ENCODE data around the gene HS6ST2. TPM values are rescaled to one million over a fixed set of nuclear protein-coding genes. Genes with fewer than 3 reads are reported as not detected.
"Not testable (repeated sequence)": the region's sequence is repeated elsewhere in the genome, so short reads cannot be mapped to it uniquely, and the experiment has no call there.

HS6ST2 gene
- total and polyA plus RNA-seq, 4 donors: under 0.01 to 1.4 (median 0.01) TPM; not detected in 1

DNA sequence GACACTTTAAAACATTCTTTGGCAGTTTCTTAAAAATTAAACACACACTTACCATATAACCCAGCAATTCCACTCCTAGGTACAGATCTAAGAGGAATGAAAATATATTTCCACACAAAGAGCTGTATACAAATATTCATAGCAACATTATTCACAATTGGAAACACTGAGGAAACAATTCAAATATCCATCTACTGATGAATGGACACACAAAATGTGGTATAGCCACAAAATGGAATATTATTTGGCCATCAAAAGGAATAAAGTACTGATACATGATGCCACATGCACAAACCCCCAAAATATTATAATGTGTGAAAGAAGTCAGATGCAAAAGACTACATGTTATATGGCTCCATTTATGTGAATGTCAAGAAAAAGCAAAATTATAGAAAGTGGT is 70.9 kb downstream of the HS6ST2 start:
- Histone ChIP-seq H3K27ac (ENCODE audit: low read depth in 1 of 2, low read length in 2 of 2) (no peak overlapping the region), H3K36me3 (ENCODE audit: control insufficient read depth in 4 of 4, insufficient read depth in 3 of 4, low read depth in 1 of 4, low read length in 3 of 4) (no peaks in the 10 kb centered on the region), H3K9ac (ENCODE audit: low read depth in 1 of 2, low read length in 2 of 2) (no peak overlapping the region), H3K27me3 (ENCODE audit: control insufficient read depth in 4 of 4, insufficient read depth in 4 of 4, low read length in 3 of 4) (no peaks in the 10 kb centered on the region), H3K4me1 (ENCODE audit: control insufficient read depth in 4 of 4, insufficient read depth in 4 of 4, low read length in 3 of 4) (no peaks in the 10 kb centered on the region), H3K9me3 (ENCODE audit: control insufficient read depth in 4 of 4, low read length in 3 of 4) (peaks cover 0 to 5% (median 0%) of the 10 kb centered on the region in 4 donors), H3K4me3 (ENCODE audit: low read depth in 1 of 3, low read length in 3 of 3) (no peak overlapping the region)
- DNase-seq (ENCODE audit: low spot score): no peak
- TF ChIP-seq JUND (IDR thresholded peaks at IDR 0.05): no peak
- TF ChIP-seq TAF1 (conservative IDR thresholded peaks at IDR 0.05): no peak
- TF ChIP-seq SP1 (IDR thresholded peaks at IDR 0.05): no peak
- TF ChIP-seq, protein P1, sequence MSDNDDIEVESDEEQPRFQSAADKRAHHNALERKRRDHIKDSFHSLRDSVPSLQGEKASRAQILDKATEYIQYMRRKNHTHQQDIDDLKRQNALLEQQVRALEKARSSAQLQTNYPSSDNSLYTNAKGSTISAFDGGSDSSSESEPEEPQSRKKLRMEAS (IDR thresholded peaks at IDR 0.05): no peak
- TF ChIP-seq, protein P2, sequence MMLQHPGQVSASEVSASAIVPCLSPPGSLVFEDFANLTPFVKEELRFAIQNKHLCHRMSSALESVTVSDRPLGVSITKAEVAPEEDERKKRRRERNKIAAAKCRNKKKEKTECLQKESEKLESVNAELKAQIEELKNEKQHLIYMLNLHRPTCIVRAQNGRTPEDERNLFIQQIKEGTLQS (IDR thresholded peaks at IDR 0.05): no peak
- TF ChIP-seq, protein P3, sequence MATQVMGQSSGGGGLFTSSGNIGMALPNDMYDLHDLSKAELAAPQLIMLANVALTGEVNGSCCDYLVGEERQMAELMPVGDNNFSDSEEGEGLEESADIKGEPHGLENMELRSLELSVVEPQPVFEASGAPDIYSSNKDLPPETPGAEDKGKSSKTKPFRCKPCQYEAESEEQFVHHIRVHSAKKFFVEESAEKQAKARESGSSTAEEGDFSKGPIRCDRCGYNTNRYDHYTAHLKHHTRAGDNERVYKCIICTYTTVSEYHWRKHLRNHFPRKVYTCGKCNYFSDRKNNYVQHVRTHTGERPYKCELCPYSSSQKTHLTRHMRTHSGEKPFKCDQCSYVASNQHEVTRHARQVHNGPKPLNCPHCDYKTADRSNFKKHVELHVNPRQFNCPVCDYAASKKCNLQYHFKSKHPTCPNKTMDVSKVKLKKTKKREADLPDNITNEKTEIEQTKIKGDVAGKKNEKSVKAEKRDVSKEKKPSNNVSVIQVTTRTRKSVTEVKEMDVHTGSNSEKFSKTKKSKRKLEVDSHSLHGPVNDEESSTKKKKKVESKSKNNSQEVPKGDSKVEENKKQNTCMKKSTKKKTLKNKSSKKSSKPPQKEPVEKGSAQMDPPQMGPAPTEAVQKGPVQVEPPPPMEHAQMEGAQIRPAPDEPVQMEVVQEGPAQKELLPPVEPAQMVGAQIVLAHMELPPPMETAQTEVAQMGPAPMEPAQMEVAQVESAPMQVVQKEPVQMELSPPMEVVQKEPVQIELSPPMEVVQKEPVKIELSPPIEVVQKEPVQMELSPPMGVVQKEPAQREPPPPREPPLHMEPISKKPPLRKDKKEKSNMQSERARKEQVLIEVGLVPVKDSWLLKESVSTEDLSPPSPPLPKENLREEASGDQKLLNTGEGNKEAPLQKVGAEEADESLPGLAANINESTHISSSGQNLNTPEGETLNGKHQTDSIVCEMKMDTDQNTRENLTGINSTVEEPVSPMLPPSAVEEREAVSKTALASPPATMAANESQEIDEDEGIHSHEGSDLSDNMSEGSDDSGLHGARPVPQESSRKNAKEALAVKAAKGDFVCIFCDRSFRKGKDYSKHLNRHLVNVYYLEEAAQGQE (IDR thresholded peaks at IDR 0.05): no peak
- no peak for TF ChIP-seq GABPA (IDR thresholded peaks at IDR 0.05 in 1 of 2, conservative IDR thresholded peaks at IDR 0.05 in 1 of 2)
- TF ChIP-seq NR2F2 (IDR thresholded peaks at IDR 0.05): no peak
- TF ChIP-seq, protein P4, sequence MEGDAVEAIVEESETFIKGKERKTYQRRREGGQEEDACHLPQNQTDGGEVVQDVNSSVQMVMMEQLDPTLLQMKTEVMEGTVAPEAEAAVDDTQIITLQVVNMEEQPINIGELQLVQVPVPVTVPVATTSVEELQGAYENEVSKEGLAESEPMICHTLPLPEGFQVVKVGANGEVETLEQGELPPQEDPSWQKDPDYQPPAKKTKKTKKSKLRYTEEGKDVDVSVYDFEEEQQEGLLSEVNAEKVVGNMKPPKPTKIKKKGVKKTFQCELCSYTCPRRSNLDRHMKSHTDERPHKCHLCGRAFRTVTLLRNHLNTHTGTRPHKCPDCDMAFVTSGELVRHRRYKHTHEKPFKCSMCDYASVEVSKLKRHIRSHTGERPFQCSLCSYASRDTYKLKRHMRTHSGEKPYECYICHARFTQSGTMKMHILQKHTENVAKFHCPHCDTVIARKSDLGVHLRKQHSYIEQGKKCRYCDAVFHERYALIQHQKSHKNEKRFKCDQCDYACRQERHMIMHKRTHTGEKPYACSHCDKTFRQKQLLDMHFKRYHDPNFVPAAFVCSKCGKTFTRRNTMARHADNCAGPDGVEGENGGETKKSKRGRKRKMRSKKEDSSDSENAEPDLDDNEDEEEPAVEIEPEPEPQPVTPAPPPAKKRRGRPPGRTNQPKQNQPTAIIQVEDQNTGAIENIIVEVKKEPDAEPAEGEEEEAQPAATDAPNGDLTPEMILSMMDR (IDR thresholded peaks at IDR 0.05; ENCODE audit: low read depth, low read length, missing input control): no peak

DNA sequence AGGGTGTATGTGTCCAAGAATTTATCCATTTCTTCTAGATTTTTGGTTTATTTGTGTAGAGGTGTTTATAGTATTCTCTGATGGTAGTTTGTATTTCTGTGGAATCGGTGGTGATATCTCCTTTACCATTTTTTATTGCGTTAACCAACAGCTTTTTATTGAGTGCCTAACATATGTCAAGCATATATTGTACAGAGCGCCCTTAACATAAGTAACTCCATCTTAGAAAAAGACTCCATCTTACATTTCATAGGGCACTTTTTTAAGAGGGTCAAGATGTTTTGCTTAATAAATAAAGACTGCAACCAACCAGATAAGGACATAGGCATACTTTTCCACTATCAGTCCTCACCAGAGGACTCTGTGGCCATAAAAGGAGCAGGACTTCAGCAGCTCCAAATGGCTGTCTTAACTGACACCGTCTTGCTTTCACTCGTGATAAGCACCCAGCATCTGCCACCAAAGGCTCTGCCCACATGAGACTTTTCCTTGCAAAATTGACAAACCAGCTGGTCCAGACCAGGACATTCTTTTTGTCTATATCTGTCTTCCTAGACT is 75.0 kb downstream of the HS6ST2 start:
- Histone ChIP-seq H3K36me3 (ENCODE audit: control insufficient read depth in 4 of 4, insufficient read depth in 3 of 4, low read depth in 1 of 4, low read length in 3 of 4) (no peaks in the 10 kb centered on the region), H3K9ac (ENCODE audit: low read depth in 1 of 2, low read length in 2 of 2) (no peak overlapping the region), H3K27ac (ENCODE audit: low read depth in 1 of 2, low read length in 2 of 2) (no peak overlapping the region), H3K4me3 (ENCODE audit: low read depth in 1 of 3, low read length in 3 of 3) (no peak overlapping the region), H3K9me3 (ENCODE audit: control insufficient read depth in 4 of 4, low read length in 3 of 4) (peaks cover 0 to 5% (median 0%) of the 10 kb centered on the region in 4 donors), H3K27me3 (ENCODE audit: control insufficient read depth in 4 of 4, insufficient read depth in 4 of 4, low read length in 3 of 4) (no peaks in the 10 kb centered on the region), H3K4me1 (ENCODE audit: control insufficient read depth in 4 of 4, insufficient read depth in 4 of 4, low read length in 3 of 4) (no peaks in the 10 kb centered on the region)
- DNase-seq (ENCODE audit: low spot score): no peak
- TF ChIP-seq YY1 (IDR thresholded peaks at IDR 0.05) (no peak), FOXA2 (IDR thresholded peaks at IDR 0.05) (no peak), RAD21 (IDR thresholded peaks at IDR 0.05) (no peak), RXRA (IDR thresholded peaks at IDR 0.05) (no peak), JUND (IDR thresholded peaks at IDR 0.05) (no peak), FOXA1 (IDR thresholded peaks at IDR 0.05) (no peak)
- TF ChIP-seq, protein P5, sequence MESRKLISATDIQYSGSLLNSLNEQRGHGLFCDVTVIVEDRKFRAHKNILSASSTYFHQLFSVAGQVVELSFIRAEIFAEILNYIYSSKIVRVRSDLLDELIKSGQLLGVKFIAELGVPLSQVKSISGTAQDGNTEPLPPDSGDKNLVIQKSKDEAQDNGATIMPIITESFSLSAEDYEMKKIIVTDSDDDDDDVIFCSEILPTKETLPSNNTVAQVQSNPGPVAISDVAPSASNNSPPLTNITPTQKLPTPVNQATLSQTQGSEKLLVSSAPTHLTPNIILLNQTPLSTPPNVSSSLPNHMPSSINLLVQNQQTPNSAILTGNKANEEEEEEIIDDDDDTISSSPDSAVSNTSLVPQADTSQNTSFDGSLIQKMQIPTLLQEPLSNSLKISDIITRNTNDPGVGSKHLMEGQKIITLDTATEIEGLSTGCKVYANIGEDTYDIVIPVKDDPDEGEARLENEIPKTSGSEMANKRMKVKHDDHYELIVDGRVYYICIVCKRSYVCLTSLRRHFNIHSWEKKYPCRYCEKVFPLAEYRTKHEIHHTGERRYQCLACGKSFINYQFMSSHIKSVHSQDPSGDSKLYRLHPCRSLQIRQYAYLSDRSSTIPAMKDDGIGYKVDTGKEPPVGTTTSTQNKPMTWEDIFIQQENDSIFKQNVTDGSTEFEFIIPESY (IDR thresholded peaks at IDR 0.05): no peak
- TF ChIP-seq, protein P2 (IDR thresholded peaks at IDR 0.05): no peak
- TF ChIP-seq, protein P1 (IDR thresholded peaks at IDR 0.05): no peak
- 86% methylated on average over 5 of the region's 5 CpGs for WGBS

DNA sequence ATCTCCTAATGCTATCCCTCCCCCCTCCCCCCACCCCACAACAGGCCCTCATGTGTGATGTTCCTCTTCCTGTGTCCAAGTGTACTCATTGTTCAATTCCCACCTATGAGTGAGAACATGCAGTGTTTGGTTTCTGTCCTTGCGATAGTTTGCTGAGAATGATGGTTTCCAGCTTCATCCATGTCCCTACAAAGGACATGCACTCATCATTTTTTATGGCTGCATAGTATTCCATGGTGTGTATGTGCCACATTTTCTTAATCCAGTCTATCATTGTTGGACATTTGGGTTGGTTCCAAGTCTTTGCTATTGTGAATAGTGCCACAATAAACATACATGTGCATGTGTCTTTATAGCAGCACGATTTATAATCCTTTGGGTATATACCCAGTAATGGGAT is 77.7 kb downstream of the HS6ST2 start:
- not testable (repeated sequence) for H3K4me1 ChIP-seq (ENCODE audit: control insufficient read depth in 4 of 4, insufficient read depth in 4 of 4, low read length in 3 of 4); H3K9me3 ChIP-seq (ENCODE audit: control insufficient read depth in 4 of 4, low read length in 3 of 4); H3K27ac ChIP-seq (ENCODE audit: low read depth in 1 of 2, low read length in 2 of 2); H3K9ac ChIP-seq (ENCODE audit: low read depth in 1 of 2, low read length in 2 of 2); H3K27me3 ChIP-seq (ENCODE audit: control insufficient read depth in 4 of 4, insufficient read depth in 4 of 4, low read length in 3 of 4); DNase-seq (ENCODE audit: low spot score); H3K4me3 ChIP-seq (ENCODE audit: low read depth in 1 of 3, low read length in 3 of 3); H3K36me3 ChIP-seq (ENCODE audit: control insufficient read depth in 4 of 4, insufficient read depth in 3 of 4, low read depth in 1 of 4, low read length in 3 of 4)
- 93% methylated on average over 1 of the region's 2 CpGs for WGBS
